Breast epithelium (tissue), 4 donors: ENCODE results near the gene TRPV4. TPM values are rescaled to one million over a fixed set of nuclear protein-coding genes. Genes with fewer than 3 reads are reported as not detected.

Experiments
- DNase-seq, 2 donors: peaks; one replicate each; pipeline ENCODE4 v3.0.0-alpha.2; 2019; ENCODE audit warnings: low spot score in 2 of 2
- H3K27ac ChIP-seq, 2 donors: fragments of 200-600 bp; sonication (generic) in 1 of 2; one replicate each; pipeline ENCODE4 v1.5.1; 2016 to 2019; ENCODE audit warnings: mild to moderate bottlenecking in 1 of 2
- H3K27me3 ChIP-seq, 2 donors: fragments of 200-600 bp; sonication (generic) in 1 of 2; one replicate each; pipeline versions ENCODE4 v1.5.1 to v1.6.0; 2017 to 2019; ENCODE audit warnings: control low read depth in 1 of 2, mild to moderate bottlenecking in 1 of 2
- H3K36me3 ChIP-seq: fragments of 200-600 bp; one replicate; pipeline ENCODE4 v1.5.1; 2019
- H3K4me1 ChIP-seq, 2 donors: fragments of 200-600 bp; sonication (generic); one replicate each; pipeline ENCODE4 v1.5.1; 2016 to 2019; ENCODE audit warnings: control low read depth in 1 of 2
- H3K4me3 ChIP-seq, 3 donors: fragments of 200-600 bp; sonication (generic); 1 replicate in 2 of 3; 2 replicates in 1 of 3; pipeline ENCODE4 v1.5.1; 2016 to 2019; ENCODE audit warnings: mild to moderate bottlenecking in 3 of 3, moderate library complexity in 2 of 3
- H3K9me3 ChIP-seq, 2 donors: fragments of 200-600 bp; sonication (generic) in 1 of 2; one replicate each; pipeline ENCODE4 v1.5.1; 2016 to 2019; ENCODE audit warnings: control low read depth in 1 of 2
- CTCF ChIP-seq, 3 donors: fragments of 450-650 bp; IDR thresholded peaks; one replicate each; pipeline ENCODE4 v1.5.1; 2016 to 2017; ENCODE audit warnings: antibody characterized with exemption in 3 of 3, mild to moderate bottlenecking in 3 of 3, moderate library complexity in 3 of 3
- POLR2A ChIP-seq: fragments of 450-650 bp; IDR thresholded peaks from one replicate; pipeline ENCODE4 v1.6.1; 2016; ENCODE audit warnings: antibody characterized with exemption, mild to moderate bottlenecking, moderate library complexity
- POLR2AphosphoS5 ChIP-seq, 3 donors: sonication (generic); formaldehyde crosslinking; IDR thresholded peaks; one replicate each; pipeline ENCODE4 v1.6.1; 2017; ENCODE audit warnings: antibody characterized with exemption in 3 of 3
- intact Hi-C: fragments of 100-400 bp; cut with DNase I; formaldehyde crosslinking; loops from one replicate; pipeline ENCODE4 v1.15.1; 2023; ENCODE audit warnings: low total_unique reads
- total RNA-seq, 3 donors: library from RNA; depleted of rRNA; stranded (reverse); fragments of >200 nt; gene quantifications; one replicate each; pipeline ENCODE4 v1.1.0, GENCODE V29; 2016

Gene TRPV4
- total RNA-seq, 3 donors from 2014 or later = 0.64 to 6.4 (median 2.0) TPM

- H3K27ac ChIP-seq = no peak overlapping the region
- H3K9me3 ChIP-seq = no peaks in the 10 kb centered on the region
- no peaks in the 10 kb centered on the region for H3K4me1 ChIP-seq
- H3K27me3 ChIP-seq = no peaks in the 10 kb centered on the region
- no peaks in the 10 kb centered on the region for H3K36me3 ChIP-seq
- TF ChIP-seq POLR2A (no peak), CTCF (IDR thresholded peaks at IDR 0.05) (no peak), POLR2AphosphoS5 (IDR thresholded peaks at IDR 0.05) (no peak)
- no peak overlapping the region for H3K4me3 ChIP-seq
- intact Hi-C loops = no loop called here
- no peak for DNase-seq
Observed at GRCh38 chr12:109795023-109795422, 38.2 kb downstream of the TRPV4 start.

- intact Hi-C loops = no loop called here
- Histone ChIP-seq H3K36me3 (no peaks in the 10 kb centered on the region), H3K27me3 (no peaks in the 10 kb centered on the region), H3K9me3 (no peaks in the 10 kb centered on the region), H3K4me1 (no peaks in the 10 kb centered on the region), H3K4me3 (no peak overlapping the region), H3K27ac (no peak overlapping the region)
- TF ChIP-seq CTCF (IDR thresholded peaks at IDR 0.05) (no peak), POLR2AphosphoS5 (IDR thresholded peaks at IDR 0.05) (no peak), POLR2A (no peak)
- DNase-seq = no peak
Observed at GRCh38 chr12:109793826-109794501, 39.2 kb downstream of the TRPV4 start.

GRCh38 chr12:109793411-109793810 lies 39.8 kb downstream of the TRPV4 start:
- no peaks in the 10 kb centered on the region for H3K4me1 ChIP-seq
- no peaks in the 10 kb centered on the region for H3K27me3 ChIP-seq
- TF ChIP-seq POLR2A = no peak
- H3K4me3 ChIP-seq = no peak overlapping the region
- no peak overlapping the region for H3K27ac ChIP-seq
- H3K36me3 ChIP-seq = no peaks in the 10 kb centered on the region
- intact Hi-C loops = no loop called here
- DNase-seq = no peak
- no peaks in the 10 kb centered on the region for H3K9me3 ChIP-seq

- no peaks in the 10 kb centered on the region for H3K9me3 ChIP-seq
- H3K36me3 ChIP-seq = no peaks in the 10 kb centered on the region
- DNase-seq = no peak
- TF ChIP-seq POLR2AphosphoS5 (IDR thresholded peaks at IDR 0.05) (no peak), CTCF (IDR thresholded peaks at IDR 0.05) (no peak), POLR2A (no peak)
- no peaks in the 10 kb centered on the region for H3K27me3 ChIP-seq
- intact Hi-C loops = no loop called here
- H3K4me1 ChIP-seq = no peaks in the 10 kb centered on the region
- no peak overlapping the region for H3K27ac ChIP-seq
- no peak overlapping the region for H3K4me3 ChIP-seq
Observed at GRCh38 chr12:109792992-109793391, 40.2 kb downstream of the TRPV4 start.

GRCh38 chr12:109789526-109790048 lies 43.6 kb downstream of the TRPV4 start:
- H3K27me3 ChIP-seq = no peaks in the 10 kb centered on the region
- intact Hi-C loops = no loop called here
- H3K4me3 ChIP-seq = no peak overlapping the region
- TF ChIP-seq POLR2A = no peak
- no peak for TF ChIP-seq POLR2AphosphoS5 (IDR thresholded peaks at IDR 0.05)
- no peak for DNase-seq
- no peaks in the 10 kb centered on the region for H3K36me3 ChIP-seq
- no peak overlapping the region for H3K27ac ChIP-seq
- H3K9me3 ChIP-seq = no peaks in the 10 kb centered on the region
- no peaks in the 10 kb centered on the region for H3K4me1 ChIP-seq

- Histone ChIP-seq H3K4me3 (no peak overlapping the region), H3K9me3 (no peaks in the 10 kb centered on the region), H3K4me1 (no peaks in the 10 kb centered on the region), H3K27ac (no peak overlapping the region), H3K36me3 (no peaks in the 10 kb centered on the region), H3K27me3 (no peaks in the 10 kb centered on the region)
- DNase-seq = no peak
- TF ChIP-seq POLR2AphosphoS5 (IDR thresholded peaks at IDR 0.05) = no peak
- TF ChIP-seq CTCF (IDR thresholded peaks at IDR 0.05) = no peak
- no peak for TF ChIP-seq POLR2A
- intact Hi-C loops = no loop called here
Observed at GRCh38 chr12:109786799-109787198, 46.4 kb downstream of the TRPV4 start.
